ENCODE results near the gene GDPD1. TPM values are rescaled to one million over a fixed set of nuclear protein-coding genes. Genes with fewer than 3 reads are reported as not detected.

Gene GDPD1
- total RNA-seq, 2 donors from 2014 or later: 2.3 TPM; not detected in 1

DNA sequence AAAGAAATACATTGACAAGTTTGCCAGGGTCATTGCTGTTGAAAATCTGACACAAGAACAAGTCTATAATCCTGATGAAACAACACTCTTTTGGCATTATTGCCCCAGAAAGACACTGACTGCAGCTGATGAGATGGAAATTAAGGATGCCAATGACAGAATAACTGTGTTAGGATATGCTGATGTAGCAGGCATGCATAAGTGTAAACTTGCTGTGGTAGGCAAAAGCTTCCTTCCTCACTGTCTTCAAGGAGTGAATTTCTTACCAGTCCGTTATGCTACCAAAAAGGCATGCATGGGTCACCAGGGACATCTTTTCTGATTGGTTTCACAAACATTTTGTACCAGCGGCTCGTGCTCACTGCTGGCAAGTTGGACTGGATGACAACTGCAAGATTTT, 10.5 kb downstream of the GDPD1 start:
- intact Hi-C loops (cut with DNase I): no loop called here

DNA sequence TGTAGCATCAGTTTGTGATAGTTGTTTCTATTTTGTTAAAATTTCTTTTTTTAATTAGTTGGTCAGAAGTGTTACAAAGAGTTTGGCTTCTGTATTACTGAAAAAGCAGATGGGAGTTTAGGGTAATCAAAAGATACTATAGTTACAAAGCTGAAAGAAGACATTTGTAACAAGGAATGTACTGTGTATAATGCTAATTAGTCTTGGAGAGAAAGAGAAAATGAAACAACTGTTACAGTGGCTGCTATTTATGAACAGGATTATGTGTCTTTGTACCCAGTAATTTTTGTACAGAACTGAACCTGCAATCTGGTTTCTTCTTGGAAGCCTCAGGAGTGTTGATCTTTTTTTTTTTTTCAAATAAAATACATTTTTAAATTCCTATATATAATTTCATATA, 14.3 kb downstream of the GDPD1 start:
- Histone ChIP-seq H3K36me3 (replicated peaks in 1 of 2; ENCODE audit: insufficient read depth in 1 of 2, low read depth in 2 of 2) (no peaks in the 10 kb centered on the region), H3K27me3 (no peaks in the 10 kb centered on the region), H3K4me1 (no peaks in the 10 kb centered on the region), H3K27ac (no peak overlapping the region), H3K4me3 (no peak overlapping the region), H3K9me3 (no peaks in the 10 kb centered on the region)
- DNase-seq: no peak
- TF ChIP-seq, protein P1, sequence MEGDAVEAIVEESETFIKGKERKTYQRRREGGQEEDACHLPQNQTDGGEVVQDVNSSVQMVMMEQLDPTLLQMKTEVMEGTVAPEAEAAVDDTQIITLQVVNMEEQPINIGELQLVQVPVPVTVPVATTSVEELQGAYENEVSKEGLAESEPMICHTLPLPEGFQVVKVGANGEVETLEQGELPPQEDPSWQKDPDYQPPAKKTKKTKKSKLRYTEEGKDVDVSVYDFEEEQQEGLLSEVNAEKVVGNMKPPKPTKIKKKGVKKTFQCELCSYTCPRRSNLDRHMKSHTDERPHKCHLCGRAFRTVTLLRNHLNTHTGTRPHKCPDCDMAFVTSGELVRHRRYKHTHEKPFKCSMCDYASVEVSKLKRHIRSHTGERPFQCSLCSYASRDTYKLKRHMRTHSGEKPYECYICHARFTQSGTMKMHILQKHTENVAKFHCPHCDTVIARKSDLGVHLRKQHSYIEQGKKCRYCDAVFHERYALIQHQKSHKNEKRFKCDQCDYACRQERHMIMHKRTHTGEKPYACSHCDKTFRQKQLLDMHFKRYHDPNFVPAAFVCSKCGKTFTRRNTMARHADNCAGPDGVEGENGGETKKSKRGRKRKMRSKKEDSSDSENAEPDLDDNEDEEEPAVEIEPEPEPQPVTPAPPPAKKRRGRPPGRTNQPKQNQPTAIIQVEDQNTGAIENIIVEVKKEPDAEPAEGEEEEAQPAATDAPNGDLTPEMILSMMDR (IDR thresholded peaks at IDR 0.05): no peak
- no peak for TF ChIP-seq POLR2A (IDR thresholded peaks at IDR 0.05)
- ATAC-seq: no peak
- intact Hi-C loops (cut with DNase I): no loop called here

More for the DNA sequence above, 10.5 kb downstream of the GDPD1 start:
- Histone ChIP-seq H3K4me3 (no peak overlapping the region), H3K27ac (no peak overlapping the region), H3K36me3 (replicated peaks in 1 of 2; ENCODE audit: insufficient read depth in 1 of 2, low read depth in 2 of 2) (no peaks in the 10 kb centered on the region), H3K27me3 (no peaks in the 10 kb centered on the region), H3K4me1 (no peaks in the 10 kb centered on the region), H3K9me3 (no peaks in the 10 kb centered on the region)
- 84 to 86% methylated on average over 3 of the region's 3 CpGs for WGBS, 2 donors
- TF ChIP-seq POLR2A (IDR thresholded peaks at IDR 0.05): no peak
- TF ChIP-seq, protein P1 (IDR thresholded peaks at IDR 0.05): no peak
- DNase-seq (no peak), ATAC-seq (no peak)

DNA sequence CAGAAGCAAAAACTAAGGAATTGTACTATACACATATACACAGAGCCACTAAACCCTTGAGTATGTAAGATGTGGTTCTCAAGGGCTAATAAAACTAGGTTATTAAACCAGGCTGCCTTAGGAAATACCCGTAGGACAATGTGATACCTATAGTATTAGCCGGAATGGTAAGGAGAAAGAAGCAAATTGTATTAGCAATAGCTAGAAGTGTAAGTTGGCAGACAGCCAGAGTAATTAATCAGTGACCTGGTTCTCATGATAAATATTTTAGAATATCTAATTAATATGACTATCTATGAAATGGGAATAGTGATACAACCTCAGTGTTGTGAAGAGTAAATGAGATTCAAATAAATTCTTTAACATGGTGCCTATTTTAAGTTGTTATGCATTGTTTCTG, 18.6 kb downstream of the GDPD1 start:
- DNase-seq (no peak), ATAC-seq (no peak)
- Histone ChIP-seq H3K9me3 (no peaks in the 10 kb centered on the region), H3K36me3 (replicated peaks in 1 of 2; ENCODE audit: insufficient read depth in 1 of 2, low read depth in 2 of 2) (no peaks in the 10 kb centered on the region), H3K4me1 (no peaks in the 10 kb centered on the region), H3K27ac (no peak overlapping the region), H3K27me3 (no peaks in the 10 kb centered on the region), H3K4me3 (no peak overlapping the region)
- 88 to 95% methylated on average over 2 of the region's 2 CpGs for WGBS, 2 donors
- intact Hi-C loops (cut with DNase I): no loop called here
- TF ChIP-seq POLR2A (IDR thresholded peaks at IDR 0.05): no peak
- TF ChIP-seq, protein P1 (IDR thresholded peaks at IDR 0.05): no peak

DNA sequence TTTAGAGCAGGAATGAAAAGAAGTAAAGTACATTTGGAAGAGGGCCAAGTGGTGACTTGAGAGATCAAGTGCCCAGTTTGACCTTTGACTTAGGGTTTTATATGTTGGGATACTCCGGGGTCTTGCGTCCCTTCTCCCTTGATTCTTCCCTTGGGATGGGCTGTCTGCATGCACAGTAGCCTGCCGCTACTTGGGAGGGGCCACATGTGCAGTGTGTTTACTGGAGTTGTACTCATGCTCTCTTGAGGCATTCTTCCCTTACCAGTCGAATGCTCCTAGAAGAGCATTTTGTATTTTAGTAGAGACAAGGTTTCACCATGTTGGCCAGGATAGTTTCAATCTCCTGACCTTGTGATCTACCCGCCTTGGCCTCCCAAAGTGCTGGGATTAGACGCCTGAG, 23.8 kb downstream of the GDPD1 start:
- H3K4me1 ChIP-seq: no peaks in the 10 kb centered on the region
- DNase-seq: no peak
- H3K4me3 ChIP-seq: no peak overlapping the region
- no peak for ATAC-seq
- H3K9me3 ChIP-seq: no peaks in the 10 kb centered on the region
- intact Hi-C loops (cut with DNase I): no loop called here
- no peaks in the 10 kb centered on the region for H3K36me3 ChIP-seq (replicated peaks in 1 of 2; ENCODE audit: insufficient read depth in 1 of 2, low read depth in 2 of 2)
- no peaks in the 10 kb centered on the region for H3K27me3 ChIP-seq
- TF ChIP-seq, protein P1 (IDR thresholded peaks at IDR 0.05): no peak
- TF ChIP-seq POLR2A (IDR thresholded peaks at IDR 0.05): no peak
- WGBS, 2 donors: 81 to 89% methylated on average over 6 of the region's 6 CpGs
- H3K27ac ChIP-seq: no peak overlapping the region

DNA sequence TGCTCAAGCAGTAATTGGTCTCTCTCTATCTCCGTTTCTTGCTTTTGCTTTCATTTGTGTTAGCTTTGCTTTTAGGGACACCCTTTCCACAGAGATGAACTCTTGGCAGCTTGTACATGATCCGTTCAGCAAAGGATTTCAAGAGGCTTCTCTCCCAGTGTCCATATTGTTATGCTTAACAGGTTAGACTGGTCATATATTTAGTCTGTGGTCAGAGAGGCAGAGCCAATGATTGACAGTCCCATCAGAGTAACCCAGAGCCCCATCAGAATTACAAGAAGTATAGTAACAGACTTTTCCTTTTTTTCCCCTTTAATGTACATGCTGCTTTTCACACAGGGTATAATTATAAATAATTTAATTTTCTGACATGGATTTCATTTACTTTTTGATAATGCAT, 34.4 kb downstream of the GDPD1 start:
- Histone ChIP-seq H3K4me1 (no peaks in the 10 kb centered on the region), H3K4me3 (no peak overlapping the region), H3K36me3 (replicated peaks in 1 of 2; ENCODE audit: insufficient read depth in 1 of 2, low read depth in 2 of 2) (no peaks in the 10 kb centered on the region), H3K9me3 (no peaks in the 10 kb centered on the region), H3K27ac (no peak overlapping the region), H3K27me3 (no peaks in the 10 kb centered on the region)
- ATAC-seq (no peak), DNase-seq (no peak)
- 74 to 76% methylated on average over 2 of the region's 2 CpGs for WGBS, 2 donors
- intact Hi-C loops (cut with DNase I): no loop called here
- no peak for TF ChIP-seq POLR2A (IDR thresholded peaks at IDR 0.05)
- TF ChIP-seq, protein P1 (IDR thresholded peaks at IDR 0.05): no peak
